Uterus (tissue), 2 donors: ENCODE measurements around the gene PTPRN2.

Experiments
- CTCF ChIP-seq, 4 experiments: fragments of 200-600 bp in 2 of 4; fragments of 450-650 bp in 2 of 4; sonication (generic) in 2 of 4; IDR thresholded peaks; one replicate each; pipeline ENCODE4 v1.5.1; 2016 to 2019; ENCODE audit warnings: antibody characterized with exemption in 4 of 4, mild to moderate bottlenecking in 2 of 4, moderate library complexity in 1 of 4
- POLR2A ChIP-seq, 2 donors: fragments of 450-650 bp; IDR thresholded peaks; one replicate each; pipeline ENCODE4 v1.6.1; 2016; ENCODE audit warnings: antibody characterized with exemption in 2 of 2, mild to moderate bottlenecking in 1 of 2, moderate library complexity in 1 of 2

- no peak for TF ChIP-seq CTCF (IDR thresholded peaks at IDR 0.05)
- no peak for TF ChIP-seq POLR2A (IDR thresholded peaks at IDR 0.05)
Measured at GRCh38 chr7:157555944-157556641, 1031.5 kb downstream of the PTPRN2 start.
